Liver (tissue), 9 donors: ENCODE measurements around the gene MARCHF9. TPM values are rescaled to one million over a fixed set of nuclear protein-coding genes. Genes with fewer than 3 reads are reported as not detected.

Experiments
- DNase-seq: peaks from one replicate; pipeline ENCODE4 v3.0.0-alpha.2; 2017; ENCODE audit warnings: low spot score
- H3K27ac ChIP-seq, 2 donors: one replicate each; pipeline ENCODE4 v1.7.0; 2013; ENCODE audit warnings: inconsistent platforms in 2 of 2, low read length in 2 of 2, control low read depth in 1 of 2, low read depth in 1 of 2, mild to moderate bottlenecking in 1 of 2
- H3K27me3 ChIP-seq, 4 donors: one replicate each; pipeline versions ENCODE4 v1.6.1 to v1.7.0; 2013; ENCODE audit warnings: low read length in 3 of 4, inconsistent platforms in 1 of 4, mild to moderate bottlenecking in 1 of 4, moderate library complexity in 1 of 4; ENCODE audit not compliant: control insufficient read depth in 4 of 4, insufficient read depth in 4 of 4
- H3K36me3 ChIP-seq, 4 donors: one replicate each; pipeline versions ENCODE4 v1.6.1 to v1.7.0; 2013; ENCODE audit warnings: low read length in 3 of 4, mild to moderate bottlenecking in 3 of 4, low read depth in 1 of 4, moderate library complexity in 1 of 4; ENCODE audit not compliant: control insufficient read depth in 4 of 4, insufficient read depth in 3 of 4
- H3K4me1 ChIP-seq, 4 donors: one replicate each; pipeline versions ENCODE4 v1.6.1 to v1.7.0; 2013; ENCODE audit warnings: low read length in 3 of 4, mild to moderate bottlenecking in 3 of 4, moderate library complexity in 1 of 4; ENCODE audit not compliant: control insufficient read depth in 4 of 4, insufficient read depth in 4 of 4
- H3K4me3 ChIP-seq, 3 donors: one replicate each; pipeline versions ENCODE4 v1.6.1 to v1.7.0; 2013; ENCODE audit warnings: low read length in 3 of 3, control low read depth in 1 of 3, low read depth in 1 of 3, mild to moderate bottlenecking in 1 of 3
- H3K9ac ChIP-seq, 2 donors: one replicate each; pipeline ENCODE4 v1.7.0; 2013; ENCODE audit warnings: low read length in 2 of 2, mild to moderate bottlenecking in 2 of 2, moderate library complexity in 2 of 2, control low read depth in 1 of 2, low read depth in 1 of 2
- H3K9me3 ChIP-seq, 4 donors: one replicate each; pipeline versions ENCODE4 v1.6.1 to v1.7.0; 2013; ENCODE audit warnings: low read length in 3 of 4; ENCODE audit not compliant: control insufficient read depth in 4 of 4
- ATF3 ChIP-seq: IDR thresholded peaks from 2 replicates; pipeline ENCODE4 v1.6.1; 2016; ENCODE audit warnings: antibody characterized with exemption
- CTCF ChIP-seq: fragments of 150-350 bp; IDR thresholded peaks from 2 replicates; pipeline ENCODE4 v1.5.1; 2017; ENCODE audit warnings: improper control_type of control experiment, low read depth, low read length; ENCODE audit not compliant: missing input control
- EGR1 ChIP-seq, 2 donors: IDR thresholded peaks; 2 replicates each; pipeline ENCODE4 v1.6.1; 2016 to 2018; ENCODE audit warnings: antibody characterized with exemption in 2 of 2, low read depth in 2 of 2
- FOXA1 ChIP-seq: IDR thresholded peaks from 2 replicates; pipeline ENCODE4 v1.6.1; 2016; ENCODE audit warnings: antibody characterized with exemption
- FOXA2 ChIP-seq: IDR thresholded peaks from 2 replicates; pipeline ENCODE4 v1.6.1; 2016; ENCODE audit warnings: antibody characterized with exemption
- GABPA ChIP-seq, 2 donors: IDR thresholded peaks in 1 of 2; conservative IDR thresholded peaks in 1 of 2; 2 replicates each; pipeline ENCODE4 v1.6.1; 2016; ENCODE audit warnings: antibody characterized with exemption in 2 of 2, mild to moderate bottlenecking in 1 of 2, moderate library complexity in 1 of 2
- HNF4G ChIP-seq: IDR thresholded peaks from 2 replicates; pipeline ENCODE4 v1.6.1; 2016; ENCODE audit warnings: antibody characterized with exemption
- JUND ChIP-seq, 2 donors: IDR thresholded peaks; 2 replicates each; pipeline ENCODE4 v1.6.1; 2016; ENCODE audit warnings: antibody characterized with exemption in 2 of 2
- NR2F2 ChIP-seq: IDR thresholded peaks from 2 replicates; pipeline ENCODE4 v1.6.1; 2016; ENCODE audit warnings: antibody characterized with exemption
- RAD21 ChIP-seq, 2 donors: IDR thresholded peaks; 2 replicates each; pipeline ENCODE4 v1.6.1; 2016; ENCODE audit warnings: antibody characterized with exemption in 2 of 2, mild to moderate bottlenecking in 2 of 2
- REST ChIP-seq: IDR thresholded peaks from 2 replicates; pipeline ENCODE4 v1.6.1; 2016; ENCODE audit warnings: antibody characterized with exemption, mild to moderate bottlenecking
- RXRA ChIP-seq, 2 donors: IDR thresholded peaks; 2 replicates each; pipeline ENCODE4 v1.6.1; 2017 to 2018; ENCODE audit warnings: antibody characterized with exemption in 2 of 2, mild to moderate bottlenecking in 1 of 2
- SP1 ChIP-seq: IDR thresholded peaks from 2 replicates; pipeline ENCODE4 v1.6.1; 2018; ENCODE audit warnings: antibody characterized with exemption, mild to moderate bottlenecking
- TAF1 ChIP-seq: conservative IDR thresholded peaks from 2 replicates; pipeline ENCODE4 v1.6.1; 2016; ENCODE audit warnings: antibody characterized with exemption, mild to moderate bottlenecking
- YY1 ChIP-seq: IDR thresholded peaks from 2 replicates; pipeline ENCODE4 v1.6.1; 2016; ENCODE audit warnings: antibody characterized with exemption, mild to moderate bottlenecking
- WGBS: extraction: QIAGEN DNeasy Blood & Tissue Kit; methylation state at CpG from one replicate; pipeline ENCODE4 v1.1.7; 2013; 5-methylcytosine and 5-hydroxymethylcytosine counted together
- polyA plus RNA-seq, 2 donors: library from polyadenylated mRNA; stranded (reverse) in 1 of 2; unstranded in 1 of 2; fragments of 200-250 nt in 1 of 2; fragments of >200 nt in 1 of 2; fragmentation: Nextera tagmentation in 1 of 2; extraction: Ambion mirVana in 1 of 2; gene quantifications; one replicate each; pipeline versions ENCODE4 v1.2.1 to v1.2.3, GENCODE V29; 2013 to 2015
- total RNA-seq, 2 donors: library from RNA; depleted of rRNA; stranded (reverse); fragments of >200 nt; gene quantifications; one replicate each; pipeline ENCODE4 v1.2.3, GENCODE V29; 2014
- donor health status: healthy.
- donor health status: healthy.
- donor health status: healthy.
- donor health status: healthy.
- donor health status: healthy.

Gene MARCHF9
- total and polyA plus RNA-seq, 4 donors: 1.1 to 3.0 (median 2.2) TPM

DNA sequence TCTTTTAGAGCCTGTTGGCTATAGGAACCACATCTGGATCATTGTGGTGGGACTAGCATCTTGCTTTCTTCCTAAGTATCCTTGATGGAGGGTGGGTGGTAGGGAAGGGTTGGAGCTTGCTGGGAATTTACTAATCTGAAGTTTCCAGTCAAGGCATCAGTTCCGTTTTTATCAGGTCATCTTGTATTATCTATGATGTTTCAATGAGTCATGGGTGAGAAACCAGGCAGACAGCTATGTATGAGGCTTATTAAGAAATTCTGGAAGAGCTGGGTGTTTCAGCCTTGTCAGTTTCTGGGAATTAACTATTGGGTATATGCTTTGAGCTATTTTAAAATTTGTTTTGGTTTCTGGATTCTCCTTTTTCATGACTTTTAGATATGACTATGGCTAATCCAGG, 39.0 kb downstream of the MARCHF9 start:
- Histone ChIP-seq H3K9me3 (no peaks in the 10 kb centered on the region), H3K9ac (no peak overlapping the region), H3K4me3 (no peak overlapping the region), H3K4me1 (no peaks in the 10 kb centered on the region), H3K27me3 (no peaks in the 10 kb centered on the region), H3K27ac (no peak overlapping the region), H3K36me3 (peaks cover 4 to 52% (median 33%) of the 10 kb centered on the region in 4 donors)
- TF ChIP-seq NR2F2: no peak
- TF ChIP-seq ATF3: no peak
- no peak for TF ChIP-seq RXRA (IDR thresholded peaks at IDR 0.05)
- no peak for TF ChIP-seq GABPA (IDR thresholded peaks at IDR 0.05 in 1 of 2, conservative IDR thresholded peaks at IDR 0.05 in 1 of 2)
- no peak for TF ChIP-seq JUND (IDR thresholded peaks at IDR 0.05)
- no peak for TF ChIP-seq TAF1
- TF ChIP-seq CTCF: no peak
- no peak for TF ChIP-seq YY1
- TF ChIP-seq FOXA1: no peak
- no peak for TF ChIP-seq FOXA2
- TF ChIP-seq EGR1 (IDR thresholded peaks at IDR 0.05; ENCODE audit: low read depth in 2 of 2): no peak
- no peak for TF ChIP-seq SP1
- 63% methylated on average over 1 of the region's 1 CpG for WGBS
- no peak for DNase-seq

- no peak for DNase-seq
- WGBS: 96% methylated on average over 6 of the region's 6 CpGs
- Histone ChIP-seq H3K27me3 (no peaks in the 10 kb centered on the region), H3K4me3 (no peak overlapping the region), H3K4me1 (no peaks in the 10 kb centered on the region), H3K9ac (no peak overlapping the region), H3K27ac (no peak overlapping the region), H3K9me3 (no peaks in the 10 kb centered on the region), H3K36me3 (peaks cover 4 to 60% (median 41%) of the 10 kb centered on the region in 4 donors)
- no peak for TF ChIP-seq FOXA1
- TF ChIP-seq YY1: no peak
- TF ChIP-seq EGR1 (IDR thresholded peaks at IDR 0.05; ENCODE audit: low read depth in 2 of 2): no peak
- TF ChIP-seq REST: no peak
- no peak for TF ChIP-seq ATF3
- TF ChIP-seq RXRA (IDR thresholded peaks at IDR 0.05): no peak
- no peak for TF ChIP-seq RAD21 (IDR thresholded peaks at IDR 0.05)
- no peak for TF ChIP-seq NR2F2
- TF ChIP-seq HNF4G: no peak
- no peak for TF ChIP-seq CTCF
Measured at GRCh38 chr12:57795354-57795753, 40.5 kb downstream of the MARCHF9 start.
